Esophagus muscularis mucosa (tissue), 3 donors: ENCODE results near the gene BCAR1.

Experiments used
- POLR2A ChIP-seq: fragments of 450-650 bp; IDR thresholded peaks from one replicate; pipeline ENCODE4 v1.6.1; 2017; ENCODE audit warnings: antibody characterized with exemption, moderate library complexity, mild to moderate bottlenecking, low read depth
- TF ChIP-seq, protein P1 (sequence below), 3 experiments: fragments of 200-600 bp in 2 of 3; fragments of 450-650 bp in 1 of 3; sonication (generic) in 2 of 3; IDR thresholded peaks; one replicate each; pipeline ENCODE4 v1.5.1; 2017 to 2019; ENCODE audit warnings: antibody characterized with exemption in 3 of 3, mild to moderate bottlenecking in 2 of 3, moderate library complexity in 1 of 3

DNA sequence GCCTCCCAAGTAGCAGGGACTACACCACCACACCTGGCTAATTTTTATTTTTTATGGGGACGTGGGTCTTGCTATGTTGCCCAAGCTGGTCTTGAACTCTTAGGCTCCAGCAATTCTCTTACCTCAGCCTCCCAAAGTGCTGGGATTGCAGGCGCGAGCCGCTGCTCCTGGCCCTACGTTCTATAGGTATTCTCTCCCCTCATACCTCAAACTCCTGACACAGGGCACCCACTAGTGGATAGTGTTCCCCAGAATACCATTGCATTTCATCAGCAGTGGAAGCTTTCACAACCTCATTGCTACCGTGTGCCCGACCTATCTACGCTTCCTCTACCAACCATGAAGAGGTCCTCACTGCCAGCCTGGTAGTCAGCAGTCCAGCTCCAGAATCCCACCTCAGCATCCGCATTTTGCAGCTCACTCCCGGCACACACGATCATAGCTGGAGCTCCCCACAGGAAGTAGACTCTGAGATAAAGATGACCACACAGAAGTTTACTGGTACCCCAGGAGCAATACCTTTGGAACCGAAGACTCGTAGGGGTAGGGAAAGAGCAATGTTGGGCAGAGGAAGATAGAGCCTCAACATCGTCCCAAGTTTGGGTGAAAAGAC is 53.8 kb downstream of the BCAR1 start:
- TF ChIP-seq, protein P1, sequence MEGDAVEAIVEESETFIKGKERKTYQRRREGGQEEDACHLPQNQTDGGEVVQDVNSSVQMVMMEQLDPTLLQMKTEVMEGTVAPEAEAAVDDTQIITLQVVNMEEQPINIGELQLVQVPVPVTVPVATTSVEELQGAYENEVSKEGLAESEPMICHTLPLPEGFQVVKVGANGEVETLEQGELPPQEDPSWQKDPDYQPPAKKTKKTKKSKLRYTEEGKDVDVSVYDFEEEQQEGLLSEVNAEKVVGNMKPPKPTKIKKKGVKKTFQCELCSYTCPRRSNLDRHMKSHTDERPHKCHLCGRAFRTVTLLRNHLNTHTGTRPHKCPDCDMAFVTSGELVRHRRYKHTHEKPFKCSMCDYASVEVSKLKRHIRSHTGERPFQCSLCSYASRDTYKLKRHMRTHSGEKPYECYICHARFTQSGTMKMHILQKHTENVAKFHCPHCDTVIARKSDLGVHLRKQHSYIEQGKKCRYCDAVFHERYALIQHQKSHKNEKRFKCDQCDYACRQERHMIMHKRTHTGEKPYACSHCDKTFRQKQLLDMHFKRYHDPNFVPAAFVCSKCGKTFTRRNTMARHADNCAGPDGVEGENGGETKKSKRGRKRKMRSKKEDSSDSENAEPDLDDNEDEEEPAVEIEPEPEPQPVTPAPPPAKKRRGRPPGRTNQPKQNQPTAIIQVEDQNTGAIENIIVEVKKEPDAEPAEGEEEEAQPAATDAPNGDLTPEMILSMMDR (IDR thresholded peaks at IDR 0.05) = no peak
- no peak for TF ChIP-seq POLR2A
